ENCODE measurements around the gene ZBED4. TPM values are rescaled to one million over a fixed set of nuclear protein-coding genes. Genes with fewer than 3 reads are reported as not detected.

ZBED4 gene
- total RNA-seq, 1 experiment from 2014 or later, result 29.2 TPM

- ATAC-seq, result no peak
These were observed 75.0 kb downstream of the ZBED4 start for GRCh38 chr22:49928555-49929210.

More at GRCh38 chr22:49928555-49929210, 75.0 kb downstream of the ZBED4 start:
- CTCF ChIA-PET, result no interaction called here
- no peaks in the 10 kb centered on the region for H3K9me3 Mint-ChIP-seq
- POLR2A ChIA-PET, result no interaction called here
- H3K27ac Mint-ChIP-seq, result no peak overlapping the region
- peaks cover 12% of the 10 kb centered on the region for H3K27me3 Mint-ChIP-seq (ENCODE audit: low read depth)
- H3K4me3 Mint-ChIP-seq, result peak overlapping the region; percentile 20; the same call in 1 of the 2 replicates
- peaks cover 12% of the 10 kb centered on the region for H3K4me1 Mint-ChIP-seq
- H3K36me3 Mint-ChIP-seq, result peaks cover 6% of the 10 kb centered on the region; the same call in 1 of the 2 replicates
- TF ChIP-seq GRHL2 (CRISPR knock-in tag; IDR thresholded peaks at IDR 0.05; ENCODE audit: insufficient replicate concordance, severe bottlenecking) (no peak), ELF4 (CRISPR knock-in tag; IDR thresholded peaks at IDR 0.05; ENCODE audit: low read depth) (no peak), EMX1 (CRISPR knock-in tag; IDR thresholded peaks at IDR 0.05) (no peak), ZBTB21 (CRISPR knock-in tag; IDR thresholded peaks at IDR 0.05; ENCODE audit: borderline replicate concordance) (no peak), ZNF512 (CRISPR knock-in tag; IDR thresholded peaks at IDR 0.05; ENCODE audit: borderline replicate concordance) (no peak), IRF2 (CRISPR knock-in tag; IDR thresholded peaks at IDR 0.05; ENCODE audit: borderline replicate concordance, low read depth) (no peak), ZNF232 (CRISPR knock-in tag; IDR thresholded peaks at IDR 0.05) (no peak)
- TF ChIP-seq, protein P1, sequence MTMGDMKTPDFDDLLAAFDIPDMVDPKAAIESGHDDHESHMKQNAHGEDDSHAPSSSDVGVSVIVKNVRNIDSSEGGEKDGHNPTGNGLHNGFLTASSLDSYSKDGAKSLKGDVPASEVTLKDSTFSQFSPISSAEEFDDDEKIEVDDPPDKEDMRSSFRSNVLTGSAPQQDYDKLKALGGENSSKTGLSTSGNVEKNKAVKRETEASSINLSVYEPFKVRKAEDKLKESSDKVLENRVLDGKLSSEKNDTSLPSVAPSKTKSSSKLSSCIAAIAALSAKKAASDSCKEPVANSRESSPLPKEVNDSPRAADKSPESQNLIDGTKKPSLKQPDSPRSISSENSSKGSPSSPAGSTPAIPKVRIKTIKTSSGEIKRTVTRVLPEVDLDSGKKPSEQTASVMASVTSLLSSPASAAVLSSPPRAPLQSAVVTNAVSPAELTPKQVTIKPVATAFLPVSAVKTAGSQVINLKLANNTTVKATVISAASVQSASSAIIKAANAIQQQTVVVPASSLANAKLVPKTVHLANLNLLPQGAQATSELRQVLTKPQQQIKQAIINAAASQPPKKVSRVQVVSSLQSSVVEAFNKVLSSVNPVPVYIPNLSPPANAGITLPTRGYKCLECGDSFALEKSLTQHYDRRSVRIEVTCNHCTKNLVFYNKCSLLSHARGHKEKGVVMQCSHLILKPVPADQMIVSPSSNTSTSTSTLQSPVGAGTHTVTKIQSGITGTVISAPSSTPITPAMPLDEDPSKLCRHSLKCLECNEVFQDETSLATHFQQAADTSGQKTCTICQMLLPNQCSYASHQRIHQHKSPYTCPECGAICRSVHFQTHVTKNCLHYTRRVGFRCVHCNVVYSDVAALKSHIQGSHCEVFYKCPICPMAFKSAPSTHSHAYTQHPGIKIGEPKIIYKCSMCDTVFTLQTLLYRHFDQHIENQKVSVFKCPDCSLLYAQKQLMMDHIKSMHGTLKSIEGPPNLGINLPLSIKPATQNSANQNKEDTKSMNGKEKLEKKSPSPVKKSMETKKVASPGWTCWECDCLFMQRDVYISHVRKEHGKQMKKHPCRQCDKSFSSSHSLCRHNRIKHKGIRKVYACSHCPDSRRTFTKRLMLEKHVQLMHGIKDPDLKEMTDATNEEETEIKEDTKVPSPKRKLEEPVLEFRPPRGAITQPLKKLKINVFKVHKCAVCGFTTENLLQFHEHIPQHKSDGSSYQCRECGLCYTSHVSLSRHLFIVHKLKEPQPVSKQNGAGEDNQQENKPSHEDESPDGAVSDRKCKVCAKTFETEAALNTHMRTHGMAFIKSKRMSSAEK (CRISPR knock-in tag; IDR thresholded peaks at IDR 0.05; ENCODE audit: borderline replicate concordance), result no peak
- TF ChIP-seq, protein P2, sequence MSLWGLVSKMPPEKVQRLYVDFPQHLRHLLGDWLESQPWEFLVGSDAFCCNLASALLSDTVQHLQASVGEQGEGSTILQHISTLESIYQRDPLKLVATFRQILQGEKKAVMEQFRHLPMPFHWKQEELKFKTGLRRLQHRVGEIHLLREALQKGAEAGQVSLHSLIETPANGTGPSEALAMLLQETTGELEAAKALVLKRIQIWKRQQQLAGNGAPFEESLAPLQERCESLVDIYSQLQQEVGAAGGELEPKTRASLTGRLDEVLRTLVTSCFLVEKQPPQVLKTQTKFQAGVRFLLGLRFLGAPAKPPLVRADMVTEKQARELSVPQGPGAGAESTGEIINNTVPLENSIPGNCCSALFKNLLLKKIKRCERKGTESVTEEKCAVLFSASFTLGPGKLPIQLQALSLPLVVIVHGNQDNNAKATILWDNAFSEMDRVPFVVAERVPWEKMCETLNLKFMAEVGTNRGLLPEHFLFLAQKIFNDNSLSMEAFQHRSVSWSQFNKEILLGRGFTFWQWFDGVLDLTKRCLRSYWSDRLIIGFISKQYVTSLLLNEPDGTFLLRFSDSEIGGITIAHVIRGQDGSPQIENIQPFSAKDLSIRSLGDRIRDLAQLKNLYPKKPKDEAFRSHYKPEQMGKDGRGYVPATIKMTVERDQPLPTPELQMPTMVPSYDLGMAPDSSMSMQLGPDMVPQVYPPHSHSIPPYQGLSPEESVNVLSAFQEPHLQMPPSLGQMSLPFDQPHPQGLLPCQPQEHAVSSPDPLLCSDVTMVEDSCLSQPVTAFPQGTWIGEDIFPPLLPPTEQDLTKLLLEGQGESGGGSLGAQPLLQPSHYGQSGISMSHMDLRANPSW (CRISPR knock-in tag; conservative IDR thresholded peaks at IDR 0.05; ENCODE audit: low read depth), result no peak
- TF ChIP-seq, protein P3, sequence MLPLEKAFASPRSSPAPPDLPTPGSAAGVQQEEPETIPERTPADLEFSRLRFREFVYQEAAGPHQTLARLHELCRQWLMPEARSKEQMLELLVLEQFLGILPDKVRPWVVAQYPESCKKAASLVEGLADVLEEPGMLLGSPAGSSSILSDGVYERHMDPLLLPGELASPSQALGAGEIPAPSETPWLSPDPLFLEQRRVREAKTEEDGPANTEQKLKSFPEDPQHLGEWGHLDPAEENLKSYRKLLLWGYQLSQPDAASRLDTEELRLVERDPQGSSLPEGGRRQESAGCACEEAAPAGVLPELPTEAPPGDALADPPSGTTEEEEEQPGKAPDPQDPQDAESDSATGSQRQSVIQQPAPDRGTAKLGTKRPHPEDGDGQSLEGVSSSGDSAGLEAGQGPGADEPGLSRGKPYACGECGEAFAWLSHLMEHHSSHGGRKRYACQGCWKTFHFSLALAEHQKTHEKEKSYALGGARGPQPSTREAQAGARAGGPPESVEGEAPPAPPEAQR (CRISPR knock-in tag; IDR thresholded peaks at IDR 0.05), result no peak
- no peak for DNase-seq (ENCODE audit: low spot score)
